ENCODE results near the gene RGS18. TPM values are rescaled to one million over a fixed set of nuclear protein-coding genes. Genes with fewer than 3 reads are reported as not detected.

The RGS18 gene
- total RNA-seq, 4 donors from 2014 or later: 0.68 to 1.1 TPM; not detected in 2

GRCh38 chr1:192119701-192120100 is 38.6 kb upstream of the RGS18 start:
- TF ChIP-seq EP300 (IDR thresholded peaks at IDR 0.05; ENCODE audit: low read depth) (no peak), POLR2A (IDR thresholded peaks at IDR 0.05) (no peak), CTCF (IDR thresholded peaks at IDR 0.05) (no peak), POLR2AphosphoS5 (IDR thresholded peaks at IDR 0.05) (no peak)
- H3K27ac ChIP-seq: no peak overlapping the region
- H3K4me3 ChIP-seq: no peak overlapping the region
- 69 to 85% methylated on average over 2 of the region's 2 CpGs for WGBS, 2 donors (ENCODE audit: low coverage in 1 of 2)
- intact Hi-C loops (cut with DNase I; ENCODE audit: low total_unique reads) (no loop called here), in situ Hi-C loops (cut with MboI; ENCODE audit: low pct_ligation_motif_present in 1 of 4, low pct_unique_long_range_greater_than_20kb in 1 of 4, low sequenced_read_pairs in 3 of 4) (no loop called here)
- no peaks in the 10 kb centered on the region for H3K4me1 ChIP-seq
- no peaks in the 10 kb centered on the region for H3K9me3 ChIP-seq
- no peaks in the 10 kb centered on the region for H3K27me3 ChIP-seq
- no peaks in the 10 kb centered on the region for H3K36me3 ChIP-seq
- no peak for DNase-seq

DNA sequence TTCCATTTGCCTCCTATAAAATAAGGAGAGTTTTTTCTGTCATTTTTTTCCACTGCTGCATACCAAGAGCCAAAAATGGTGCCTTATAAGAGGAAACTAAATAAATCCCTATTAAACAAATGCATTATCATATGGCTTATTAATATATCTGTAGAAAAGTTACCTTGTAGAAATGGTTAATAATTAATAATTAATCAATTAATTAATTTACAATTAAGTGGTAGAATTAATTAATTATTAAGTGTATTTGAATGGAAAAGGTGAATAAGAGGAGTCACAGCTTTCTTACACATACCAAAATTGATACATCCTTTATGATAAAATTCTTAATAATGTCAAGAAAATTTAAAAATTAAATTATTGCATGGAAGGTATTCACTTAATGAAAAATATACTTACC is 35.6 kb upstream of the RGS18 start:
- Histone ChIP-seq H3K36me3 (no peaks in the 10 kb centered on the region), H3K9me3 (no peaks in the 10 kb centered on the region), H3K27ac (no peak overlapping the region), H3K4me1 (no peaks in the 10 kb centered on the region), H3K4me3 (no peak overlapping the region), H3K27me3 (no peaks in the 10 kb centered on the region)
- DNase-seq: no peak
- in situ Hi-C loops (cut with MboI; ENCODE audit: low pct_ligation_motif_present in 1 of 4, low pct_unique_long_range_greater_than_20kb in 1 of 4, low sequenced_read_pairs in 3 of 4): no loop called here
- intact Hi-C loops (cut with DNase I; ENCODE audit: low total_unique reads): no loop called here
- TF ChIP-seq POLR2AphosphoS5 (IDR thresholded peaks at IDR 0.05): no peak
- no peak for TF ChIP-seq EP300 (IDR thresholded peaks at IDR 0.05; ENCODE audit: low read depth)
- TF ChIP-seq CTCF (IDR thresholded peaks at IDR 0.05): no peak
- no peak for TF ChIP-seq POLR2A (IDR thresholded peaks at IDR 0.05)

DNA sequence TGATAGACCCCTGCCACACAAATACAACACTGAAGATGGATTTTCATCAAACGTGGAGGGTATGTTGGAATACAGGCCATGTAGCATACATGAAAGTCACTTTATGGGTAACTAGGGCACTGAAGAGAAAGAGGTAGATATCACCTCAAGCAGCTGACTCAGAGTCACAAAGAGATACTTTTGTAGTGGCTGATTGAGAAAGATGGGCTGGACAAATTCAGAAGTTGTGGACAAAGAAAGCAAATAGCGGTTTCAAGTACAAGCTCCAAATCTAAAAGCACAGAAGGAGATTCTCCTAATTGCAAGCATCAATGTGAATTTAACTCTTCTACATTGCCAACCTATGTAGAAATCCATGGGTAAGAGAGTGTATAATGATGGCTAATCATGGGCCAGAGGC is 35.0 kb upstream of the RGS18 start:
- H3K9me3 ChIP-seq: no peaks in the 10 kb centered on the region
- H3K4me1 ChIP-seq: no peaks in the 10 kb centered on the region
- no peaks in the 10 kb centered on the region for H3K36me3 ChIP-seq
- no peak for DNase-seq
- 73 to 85% methylated on average over 2 of the region's 2 CpGs for WGBS, 2 donors (ENCODE audit: low coverage in 1 of 2)
- H3K27ac ChIP-seq: no peak overlapping the region
- no peaks in the 10 kb centered on the region for H3K27me3 ChIP-seq
- intact Hi-C loops (cut with DNase I; ENCODE audit: low total_unique reads) (no loop called here), in situ Hi-C loops (cut with MboI; ENCODE audit: low pct_ligation_motif_present in 1 of 4, low pct_unique_long_range_greater_than_20kb in 1 of 4, low sequenced_read_pairs in 3 of 4) (no loop called here)
- H3K4me3 ChIP-seq: no peak overlapping the region
- TF ChIP-seq POLR2AphosphoS5 (IDR thresholded peaks at IDR 0.05) (no peak), CTCF (IDR thresholded peaks at IDR 0.05) (no peak), POLR2A (IDR thresholded peaks at IDR 0.05) (no peak), EP300 (IDR thresholded peaks at IDR 0.05; ENCODE audit: low read depth) (no peak)

- no peak overlapping the region for H3K27ac ChIP-seq
- no peak overlapping the region for H3K4me3 ChIP-seq
- 63 to 68% methylated on average over 2 of the region's 2 CpGs for WGBS, 2 donors (ENCODE audit: low coverage in 1 of 2)
- no peaks in the 10 kb centered on the region for H3K27me3 ChIP-seq
- H3K9me3 ChIP-seq: no peaks in the 10 kb centered on the region
- intact Hi-C loops (cut with DNase I; ENCODE audit: low total_unique reads): no loop called here
- no peak for DNase-seq
- no peaks in the 10 kb centered on the region for H3K4me1 ChIP-seq
- in situ Hi-C loops (cut with MboI; ENCODE audit: low pct_ligation_motif_present in 1 of 4, low pct_unique_long_range_greater_than_20kb in 1 of 4, low sequenced_read_pairs in 3 of 4): no loop called here
- TF ChIP-seq EP300 (IDR thresholded peaks at IDR 0.05; ENCODE audit: low read depth): no peak
- TF ChIP-seq POLR2AphosphoS5 (IDR thresholded peaks at IDR 0.05): no peak
- TF ChIP-seq POLR2A (IDR thresholded peaks at IDR 0.05): no peak
- TF ChIP-seq CTCF (IDR thresholded peaks at IDR 0.05): no peak
- no peaks in the 10 kb centered on the region for H3K36me3 ChIP-seq
Observed at GRCh38 chr1:192126030-192126619, 32.1 kb upstream of the RGS18 start.
